SU-DHL-6 (cell line): Measurements from ENCODE around the gene ABHD1.

Source experiments
- H2AFZ ChIP-seq: fragments of 200-600 bp; sonication (generic); 2 replicates; pipeline ENCODE4 v1.6.1; 2014; ENCODE audit warnings: low read depth, mild to moderate bottlenecking, moderate library complexity, mixed read lengths, antibody characterized with exemption, low read length; ENCODE audit not compliant: severe bottlenecking
- H3F3A ChIP-seq: fragments of 200-600 bp; shearing (Covaris generic); 2 replicates; pipeline ENCODE4 v1.6.0; 2016; ENCODE audit warnings: antibody characterized with exemption, mild to moderate bottlenecking; ENCODE audit not compliant: insufficient read depth
- H3K27ac ChIP-seq: fragments of 200-600 bp; sonication (generic); 2 replicates; pipeline ENCODE4 v1.5.1; 2016; ENCODE audit warnings: low read depth, mild to moderate bottlenecking, low read length, moderate library complexity, mixed read lengths
- H3K27me3 ChIP-seq: fragments of 200-600 bp; sonication (generic), shearing (Covaris generic); 2 replicates; pipeline ENCODE4 v1.6.0; 2014; ENCODE audit warnings: mild to moderate bottlenecking, low read length
- H3K36me3 ChIP-seq: fragments of 200-600 bp; sonication (generic); 2 replicates; pipeline ENCODE4 v1.6.1; 2014; ENCODE audit warnings: mild to moderate bottlenecking, low read length, mixed read lengths
- H3K4me2 ChIP-seq: fragments of 300-600, 200-600 bp; shearing (Covaris generic), sonication (generic); 2 replicates; pipeline ENCODE4 v1.6.0; 2014; ENCODE audit warnings: low read length, low read depth, mild to moderate bottlenecking; ENCODE audit not compliant: poor library complexity, severe bottlenecking
- H3K4me3 ChIP-seq: fragments of 200-600 bp; sonication (generic); 2 replicates; pipeline ENCODE4 v1.5.1; 2014; ENCODE audit warnings: antibody characterized with exemption, low read length, mild to moderate bottlenecking, mixed read lengths; ENCODE audit not compliant: insufficient read depth, poor library complexity, severe bottlenecking
- H3K79me2 ChIP-seq: fragments of 200-600 bp; sonication (generic); 2 replicates; pipeline ENCODE4 v1.6.1; 2014; ENCODE audit warnings: mild to moderate bottlenecking, low read length, moderate library complexity; ENCODE audit not compliant: insufficient read depth
- H3K9ac ChIP-seq: fragments of 200-600 bp; sonication (generic); 2 replicates; pipeline ENCODE4 v1.7.0; 2014; ENCODE audit warnings: mild to moderate bottlenecking, low read length
- H3K9me2 ChIP-seq: fragments of 200-600 bp; sonication (generic); replicated peaks from 2 replicates; pipeline ENCODE4 v1.6.1; 2014; ENCODE audit warnings: low read length; ENCODE audit not compliant: insufficient read depth
- H3K9me3 ChIP-seq: fragments of 200-600 bp; sonication (generic); 2 replicates; pipeline ENCODE4 v1.6.1; 2014; ENCODE audit warnings: low read length, mixed read lengths; ENCODE audit not compliant: insufficient read depth
- H4K20me1 ChIP-seq: fragments of 200-600 bp; sonication (generic); 2 replicates; pipeline ENCODE4 v1.6.1; 2014; ENCODE audit warnings: low read depth, mild to moderate bottlenecking, antibody characterized with exemption, low read length, moderate library complexity, mixed read lengths
- EZH2phosphoT487 ChIP-seq: fragments of 200-600 bp; sonication (generic), shearing (Covaris generic); conservative IDR thresholded peaks from 2 replicates; pipeline ENCODE4 v1.6.1; 2018; ENCODE audit warnings: mild to moderate bottlenecking, antibody characterized with exemption, low read length, moderate library complexity, mixed read lengths
- TF ChIP-seq, protein P1 (sequence below): fragments of 200-600 bp; sonication (generic); IDR thresholded peaks from one replicate; pipeline ENCODE4 v1.5.1; 2017; ENCODE audit warnings: antibody characterized with exemption, mild to moderate bottlenecking, low read length, moderate library complexity; ENCODE audit not compliant: insufficient read depth, poor library complexity, severe bottlenecking

Gene ABHD1

DNA sequence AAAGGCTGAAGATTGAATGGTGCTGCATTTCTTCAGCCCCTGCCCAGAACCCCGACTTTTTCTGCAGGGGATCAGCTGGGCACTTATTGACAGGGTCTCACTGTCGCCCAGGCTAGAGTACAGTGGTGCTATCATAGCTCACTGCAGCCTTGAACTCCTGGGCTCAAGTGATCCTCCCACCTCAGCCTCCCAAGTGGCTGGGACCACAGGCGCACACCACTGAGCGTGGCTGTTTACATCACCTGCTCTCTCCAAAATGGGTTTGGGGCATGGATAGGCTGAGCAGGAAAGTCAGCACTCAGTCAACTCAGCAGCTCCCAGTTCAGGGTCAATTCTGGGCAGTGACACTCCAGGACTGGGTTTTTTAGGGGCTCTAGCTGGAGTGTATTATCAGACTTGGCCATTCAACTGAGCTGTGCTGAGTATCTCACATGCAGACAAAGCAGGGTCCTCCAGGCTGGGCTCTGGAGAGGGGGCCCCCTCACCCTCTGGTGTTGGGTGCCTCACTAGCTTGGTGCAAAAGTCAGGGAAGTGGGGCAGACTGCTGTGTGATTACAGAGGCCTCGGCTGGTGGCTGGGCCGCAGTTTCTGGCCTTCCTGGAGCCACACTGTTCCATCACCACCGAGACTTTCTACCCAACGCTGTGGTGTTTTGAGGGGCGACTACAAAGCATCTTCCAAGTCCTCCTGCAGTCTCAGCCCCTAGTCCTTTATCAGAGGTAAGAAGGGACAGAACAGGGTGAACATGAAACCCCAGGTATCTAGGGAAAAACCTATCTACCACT lies 4.5 kb downstream of the ABHD1 start:
- no peak overlapping the region for H2AFZ ChIP-seq
- no peaks in the 10 kb centered on the region for H3K9me2 ChIP-seq
- H3K9ac ChIP-seq = no peak overlapping the region
- peaks cover 7% of the 10 kb centered on the region; the same call in 1 of the 2 replicates for H3F3A ChIP-seq
- no peak overlapping the region for H3K4me3 ChIP-seq
- H4K20me1 ChIP-seq = no peaks in the 10 kb centered on the region
- no peaks in the 10 kb centered on the region for H3K27me3 ChIP-seq
- H3K4me2 ChIP-seq = no peak overlapping the region
- H3K79me2 ChIP-seq = peaks cover 2% of the 10 kb centered on the region; the same call in 1 of the 2 replicates
- H3K9me3 ChIP-seq = no peaks in the 10 kb centered on the region
- H3K36me3 ChIP-seq = no peaks in the 10 kb centered on the region
- TF ChIP-seq EZH2phosphoT487 = no peak
- TF ChIP-seq, protein P1, sequence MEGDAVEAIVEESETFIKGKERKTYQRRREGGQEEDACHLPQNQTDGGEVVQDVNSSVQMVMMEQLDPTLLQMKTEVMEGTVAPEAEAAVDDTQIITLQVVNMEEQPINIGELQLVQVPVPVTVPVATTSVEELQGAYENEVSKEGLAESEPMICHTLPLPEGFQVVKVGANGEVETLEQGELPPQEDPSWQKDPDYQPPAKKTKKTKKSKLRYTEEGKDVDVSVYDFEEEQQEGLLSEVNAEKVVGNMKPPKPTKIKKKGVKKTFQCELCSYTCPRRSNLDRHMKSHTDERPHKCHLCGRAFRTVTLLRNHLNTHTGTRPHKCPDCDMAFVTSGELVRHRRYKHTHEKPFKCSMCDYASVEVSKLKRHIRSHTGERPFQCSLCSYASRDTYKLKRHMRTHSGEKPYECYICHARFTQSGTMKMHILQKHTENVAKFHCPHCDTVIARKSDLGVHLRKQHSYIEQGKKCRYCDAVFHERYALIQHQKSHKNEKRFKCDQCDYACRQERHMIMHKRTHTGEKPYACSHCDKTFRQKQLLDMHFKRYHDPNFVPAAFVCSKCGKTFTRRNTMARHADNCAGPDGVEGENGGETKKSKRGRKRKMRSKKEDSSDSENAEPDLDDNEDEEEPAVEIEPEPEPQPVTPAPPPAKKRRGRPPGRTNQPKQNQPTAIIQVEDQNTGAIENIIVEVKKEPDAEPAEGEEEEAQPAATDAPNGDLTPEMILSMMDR = no peak
- no peak overlapping the region for H3K27ac ChIP-seq

DNA sequence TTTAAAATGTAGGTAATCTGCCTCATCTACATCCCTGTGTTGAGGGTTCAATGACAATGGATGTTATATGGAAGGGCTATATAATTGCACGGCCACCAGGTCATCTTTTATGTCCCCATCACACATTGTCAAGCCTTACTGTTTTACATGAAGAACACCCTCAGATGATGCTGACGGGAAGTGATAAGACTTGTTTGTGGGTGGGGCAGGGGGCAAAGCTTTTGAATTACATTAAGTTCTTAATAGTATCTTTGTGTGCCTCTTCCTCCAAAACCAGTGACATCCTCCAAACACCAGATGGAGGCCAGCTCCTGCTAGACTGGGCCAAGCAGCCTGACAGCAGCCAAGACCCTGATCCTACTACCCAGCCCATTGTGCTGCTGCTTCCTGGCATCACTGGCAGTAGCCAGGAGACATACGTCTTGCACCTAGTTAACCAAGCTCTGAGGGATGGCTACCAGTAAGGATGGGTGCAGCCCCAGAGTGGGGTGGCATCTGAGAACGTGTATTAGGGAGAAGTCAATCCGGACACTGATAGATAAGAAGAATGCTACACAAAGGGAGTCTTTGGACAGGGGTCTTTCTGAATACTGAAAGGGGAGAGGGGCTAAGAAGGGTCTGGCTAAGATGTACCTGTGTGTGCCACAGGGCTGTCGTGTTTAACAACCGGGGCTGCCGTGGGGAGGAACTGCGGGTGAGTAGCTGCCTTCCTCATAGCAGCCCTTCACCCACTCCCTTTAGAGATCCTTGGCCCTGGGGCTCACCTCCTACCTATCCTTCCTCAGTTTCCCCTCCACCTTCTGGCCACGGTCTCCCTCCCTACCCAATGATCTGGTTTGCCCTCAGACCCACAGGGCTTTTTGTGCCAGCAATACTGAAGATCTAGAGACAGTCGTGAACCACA lies 5.3 kb downstream of the ABHD1 start:
- no peaks in the 10 kb centered on the region for H3K27me3 ChIP-seq
- H3K4me3 ChIP-seq = no peak overlapping the region
- no peaks in the 10 kb centered on the region for H3K9me3 ChIP-seq
- peaks cover 7% of the 10 kb centered on the region; the same call in 1 of the 2 replicates for H3F3A ChIP-seq
- H4K20me1 ChIP-seq = no peaks in the 10 kb centered on the region
- H3K9ac ChIP-seq = no peak overlapping the region
- no peak overlapping the region for H3K4me2 ChIP-seq
- H3K79me2 ChIP-seq = peaks cover 9% of the 10 kb centered on the region; the same call in 1 of the 2 replicates
- H3K9me2 ChIP-seq = no peaks in the 10 kb centered on the region
- H3K27ac ChIP-seq = no peak overlapping the region
- no peaks in the 10 kb centered on the region for H3K36me3 ChIP-seq
- no peak for TF ChIP-seq EZH2phosphoT487
- TF ChIP-seq, protein P1 = no peak
- H2AFZ ChIP-seq = no peak overlapping the region

DNA sequence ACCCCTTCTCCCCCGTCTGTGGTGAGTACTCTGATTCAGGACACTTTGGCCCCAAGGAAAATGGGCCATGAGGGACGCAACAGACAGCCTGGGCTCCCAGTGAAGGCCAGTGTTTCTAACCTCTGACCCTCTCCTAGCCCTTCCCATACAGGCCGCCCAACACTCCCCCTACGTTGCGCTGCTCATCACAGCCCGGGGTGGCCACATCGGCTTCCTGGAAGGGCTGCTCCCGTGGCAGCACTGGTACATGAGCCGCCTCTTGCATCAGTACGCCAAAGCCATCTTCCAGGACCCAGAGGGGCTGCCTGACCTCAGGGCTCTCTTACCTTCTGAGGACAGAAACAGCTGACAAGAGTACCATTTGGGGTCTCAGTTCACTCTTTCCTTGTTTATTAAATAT lies 6.8 kb downstream of the ABHD1 start:
- peaks cover 13% of the 10 kb centered on the region; the same call in 1 of the 2 replicates for H3K79me2 ChIP-seq
- no peaks in the 10 kb centered on the region for H3K27me3 ChIP-seq
- no peak overlapping the region for H3K4me2 ChIP-seq
- H3K9me3 ChIP-seq = no peaks in the 10 kb centered on the region
- H3K4me3 ChIP-seq = no peak overlapping the region
- H4K20me1 ChIP-seq = no peaks in the 10 kb centered on the region
- no peaks in the 10 kb centered on the region for H3K9me2 ChIP-seq
- H3K27ac ChIP-seq = no peak overlapping the region
- H3K9ac ChIP-seq = no peak overlapping the region
- H3F3A ChIP-seq = peaks cover 7% of the 10 kb centered on the region; the same call in 1 of the 2 replicates
- H2AFZ ChIP-seq = no peak overlapping the region
- H3K36me3 ChIP-seq = no peaks in the 10 kb centered on the region
- TF ChIP-seq EZH2phosphoT487 = no peak
- TF ChIP-seq, protein P1 = no peak
